B cell (primary cell): ENCODE data around the gene CDKN2D.

Source experiments
- CTCF ChIP-seq: fragments of 200-600 bp; IDR thresholded peaks from one replicate; pipeline ENCODE4 v1.8.0; 2022; ENCODE audit warnings: antibody characterized with exemption, mild to moderate bottlenecking
- EZH2 ChIP-seq: IDR thresholded peaks from 2 replicates; pipeline ENCODE4 v1.6.1; 2012; ENCODE audit warnings: borderline replicate concordance, low read depth, mild to moderate bottlenecking, moderate library complexity, low read length; ENCODE audit not compliant: insufficient read depth, poor library complexity, severe bottlenecking

- no peak for TF ChIP-seq CTCF
- no peak for TF ChIP-seq EZH2
Measured at GRCh38 chr19:10550336-10550735, 18.4 kb downstream of the CDKN2D start.
